BLaER1 treated with 17β-estradiol and CSF1 and Interleukin-3, amounts not matched to agents 10 nM and 100 nM (cell line): ENCODE data around the gene LRRC55.

ENCODE experiments used
- H3K27ac ChIP-seq, 11 experiments: shearing (Covaris generic); formaldehyde crosslinking; 2 replicates each; pipeline ENCODE4 v1.8.1; 2022
- H3K27me3 ChIP-seq, 11 experiments: shearing (Covaris generic); formaldehyde crosslinking; 2 replicates each; pipeline ENCODE4 v1.8.1; 2022
- H3K36me3 ChIP-seq, 11 experiments: shearing (Covaris generic); formaldehyde crosslinking; 2 replicates each; pipeline ENCODE4 v1.8.1; 2022
- H3K4me1 ChIP-seq, 10 experiments: shearing (Covaris generic); formaldehyde crosslinking; 2 replicates each; pipeline ENCODE4 v1.8.1; 2022
- H3K4me2 ChIP-seq, 11 experiments: shearing (Covaris generic); formaldehyde crosslinking; 2 replicates each; pipeline ENCODE4 v1.8.1; 2022
- H3K4me3 ChIP-seq, 10 experiments: shearing (Covaris generic); formaldehyde crosslinking; 2 replicates each; pipeline ENCODE4 v1.8.1; 2022
- H3K9ac ChIP-seq, 11 experiments: shearing (Covaris generic); formaldehyde crosslinking; 2 replicates each; pipeline ENCODE4 v1.8.1; 2022
- H3K9me3 ChIP-seq, 11 experiments: shearing (Covaris generic); formaldehyde crosslinking; replicated peaks in 1 of 11; 2 replicates each; pipeline ENCODE4 v1.8.1; 2022
- H4K20me1 ChIP-seq, 11 experiments: shearing (Covaris generic); formaldehyde crosslinking; 2 replicates each; pipeline ENCODE4 v1.8.1; 2022
- Cebpa-rat ChIP-seq, 11 experiments: shearing (Covaris generic); IDR thresholded peaks; 2 replicates each; pipeline ENCODE4 v1.8.1; 2022

Gene LRRC55

GRCh38 chr11:57181678-57182305 lies at the start of gene LRRC55:
Gene LRRC55, plus strand, starts transcription at chr11:57181953. Its CDS starts 70 bp downstream, at chr11:57182023.
- H3K9ac ChIP-seq = no peak within 1 kb of the TSS
- peak within 1 kb of the TSS in 2 of 11 experiments; percentile 5 to 7; a peak in 2 of 22 replicates for H3K4me2 ChIP-seq
- H3K36me3 ChIP-seq = no peaks in the 10 kb centered on the region
- peaks cover 0 to 5% (median 0%) of the 10 kb centered on the region in 11 experiments; a peak in 1 of 22 replicates for H3K9me3 ChIP-seq
- H3K4me1 ChIP-seq = peaks cover 0 to 12% (median 7%) of the 10 kb centered on the region in 10 experiments; a peak in 16 of 20 replicates
- H3K27me3 ChIP-seq = peaks cover 0 to 68% (median 0%) of the 10 kb centered on the region in 11 experiments; a peak in 7 of 22 replicates
- no peak for TF ChIP-seq Cebpa-rat (IDR thresholded peaks at IDR 0.05)
- no peaks in the 10 kb centered on the region; a peak in 1 of 22 replicates for H4K20me1 ChIP-seq
- no peak within 1 kb of the TSS for H3K4me3 ChIP-seq
- H3K27ac ChIP-seq = no peak within 1 kb of the TSS

- no peak for TF ChIP-seq Cebpa-rat (IDR thresholded peaks at IDR 0.05)
- Histone ChIP-seq H3K36me3 (no peaks in the 10 kb centered on the region), H4K20me1 (peaks cover 0 to 8% (median 0%) of the 10 kb centered on the region in 11 experiments; a peak in 1 of 22 replicates), H3K9me3 (peaks cover 0 to 5% (median 0%) of the 10 kb centered on the region in 11 experiments; a peak in 1 of 22 replicates), H3K4me1 (no peaks in the 10 kb centered on the region), H3K9ac (no peak overlapping the region), H3K4me2 (no peak overlapping the region), H3K27ac (no peak overlapping the region), H3K4me3 (no peak overlapping the region), H3K27me3 (peaks cover 0 to 93% (median 0%) of the 10 kb centered on the region in 11 experiments; a peak in 7 of 22 replicates)
These were observed 48.3 kb upstream of the LRRC55 start for GRCh38 chr11:57133366-57134038.

DNA sequence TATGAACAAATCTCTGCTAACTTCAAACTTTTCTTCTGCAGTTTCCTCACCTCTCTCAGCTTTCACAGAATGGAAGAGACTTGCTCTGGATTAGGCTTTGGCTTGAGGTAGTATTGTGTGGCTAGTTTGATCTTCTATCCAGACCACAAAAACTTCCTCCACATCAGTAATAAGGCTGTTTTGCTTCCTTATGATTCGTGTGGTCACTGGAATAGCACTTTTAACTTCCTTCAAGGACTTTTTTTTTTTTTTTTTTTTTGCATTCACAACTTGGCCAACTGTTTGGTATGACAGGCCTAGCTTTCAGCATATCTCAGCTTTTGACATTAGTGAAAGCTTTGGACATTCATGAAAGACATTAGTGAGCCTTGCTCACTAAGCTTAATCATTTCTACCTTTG lies 47.5 kb upstream of the LRRC55 start:
- Histone ChIP-seq H3K4me2 (no peak overlapping the region), H3K27me3 (peaks cover 0 to 92% (median 0%) of the 10 kb centered on the region in 11 experiments; a peak in 7 of 22 replicates), H3K4me1 (no peaks in the 10 kb centered on the region), H3K9ac (no peak overlapping the region), H4K20me1 (peaks cover 0 to 8% (median 0%) of the 10 kb centered on the region in 11 experiments; a peak in 1 of 22 replicates), H3K27ac (no peak overlapping the region), H3K36me3 (no peaks in the 10 kb centered on the region), H3K9me3 (peaks cover 0 to 8% (median 0%) of the 10 kb centered on the region in 11 experiments; a peak in 1 of 22 replicates), H3K4me3 (no peak overlapping the region)
- no peak for TF ChIP-seq Cebpa-rat (IDR thresholded peaks at IDR 0.05)

GRCh38 chr11:57135020-57135751 lies 46.6 kb upstream of the LRRC55 start:
- no peak overlapping the region for H3K9ac ChIP-seq
- no peak overlapping the region for H3K27ac ChIP-seq
- H3K4me3 ChIP-seq = no peak overlapping the region
- no peak overlapping the region for H3K4me2 ChIP-seq
- no peaks in the 10 kb centered on the region for H3K4me1 ChIP-seq
- peaks cover 0 to 8% (median 0%) of the 10 kb centered on the region in 11 experiments; a peak in 1 of 22 replicates for H3K9me3 ChIP-seq
- H3K36me3 ChIP-seq = no peaks in the 10 kb centered on the region
- H4K20me1 ChIP-seq = peaks cover 0 to 8% (median 0%) of the 10 kb centered on the region in 11 experiments; a peak in 1 of 22 replicates
- H3K27me3 ChIP-seq = peaks cover 0 to 90% (median 0%) of the 10 kb centered on the region in 11 experiments; a peak in 7 of 22 replicates
- 0 out of 22 replicates have a peak, but pooled peaks of 1 of the 11 experiments have one; percentile 9 for TF ChIP-seq Cebpa-rat (IDR thresholded peaks at IDR 0.05)

DNA sequence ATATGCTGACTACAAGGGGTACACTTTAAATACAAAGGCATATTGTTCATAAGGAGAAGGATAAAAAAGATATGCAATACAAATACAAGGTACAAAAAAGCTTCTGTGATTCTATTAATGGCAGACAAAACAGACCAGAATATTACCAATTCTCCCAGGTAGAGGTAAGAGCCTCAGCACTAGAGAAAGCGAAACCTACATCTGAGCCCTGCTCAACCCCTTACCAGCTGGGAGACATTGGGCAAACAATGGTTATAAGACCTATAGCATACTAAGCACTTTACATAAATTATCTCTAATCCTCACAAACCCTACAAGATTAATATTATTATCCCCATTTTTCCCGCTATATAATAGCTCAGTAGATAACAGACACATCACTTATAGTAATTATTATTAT lies 41.2 kb upstream of the LRRC55 start:
- no peaks in the 10 kb centered on the region; a peak in 1 of 22 replicates for H4K20me1 ChIP-seq
- H3K27me3 ChIP-seq = peaks cover 0 to 90% (median 0%) of the 10 kb centered on the region in 11 experiments; a peak in 7 of 22 replicates
- no peak overlapping the region for H3K27ac ChIP-seq
- no peaks in the 10 kb centered on the region for H3K4me1 ChIP-seq
- H3K9me3 ChIP-seq = peaks cover 0 to 8% (median 0%) of the 10 kb centered on the region in 11 experiments; a peak in 1 of 22 replicates
- no peak for TF ChIP-seq Cebpa-rat (IDR thresholded peaks at IDR 0.05)
- no peak overlapping the region for H3K9ac ChIP-seq
- H3K4me2 ChIP-seq = no peak overlapping the region
- no peak overlapping the region for H3K4me3 ChIP-seq
- H3K36me3 ChIP-seq = no peaks in the 10 kb centered on the region

DNA sequence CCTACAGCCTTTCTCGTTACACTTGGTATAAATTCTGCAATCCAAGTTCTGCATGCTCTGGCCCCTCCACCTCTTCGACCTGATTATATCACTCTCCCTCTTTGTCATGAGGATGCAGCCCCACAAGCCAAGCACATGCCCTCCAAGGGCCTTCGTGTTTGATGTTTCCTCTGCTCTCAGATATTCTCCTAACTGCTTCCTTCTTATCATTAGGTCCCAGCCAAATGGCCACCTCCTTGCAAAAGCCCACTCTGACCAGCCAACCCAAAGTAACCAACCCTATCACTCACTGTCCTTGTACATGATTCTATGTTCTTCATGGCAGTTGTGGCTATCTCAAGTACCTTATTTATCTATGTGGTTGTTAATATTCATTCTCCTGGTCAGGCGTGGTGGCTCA lies 38.3 kb upstream of the LRRC55 start:
- peaks cover 0 to 3% (median 0%) of the 10 kb centered on the region in 11 experiments; a peak in 1 of 22 replicates for H3K9me3 ChIP-seq
- no peak overlapping the region for H3K9ac ChIP-seq
- no peak overlapping the region for H3K4me3 ChIP-seq
- H3K27me3 ChIP-seq = peaks cover 0 to 92% (median 0%) of the 10 kb centered on the region in 11 experiments; a peak in 6 of 22 replicates
- no peaks in the 10 kb centered on the region; a peak in 1 of 22 replicates for H4K20me1 ChIP-seq
- no peaks in the 10 kb centered on the region for H3K36me3 ChIP-seq
- TF ChIP-seq Cebpa-rat (IDR thresholded peaks at IDR 0.05) = no peak
- no peaks in the 10 kb centered on the region for H3K4me1 ChIP-seq
- H3K27ac ChIP-seq = no peak overlapping the region
- H3K4me2 ChIP-seq = no peak overlapping the region

- Histone ChIP-seq H4K20me1 (no peaks in the 10 kb centered on the region; a peak in 1 of 22 replicates), H3K4me1 (no peaks in the 10 kb centered on the region), H3K36me3 (no peaks in the 10 kb centered on the region), H3K27me3 (peaks cover 0 to 93% (median 0%) of the 10 kb centered on the region in 11 experiments; a peak in 6 of 22 replicates), H3K4me2 (no peak overlapping the region), H3K9me3 (no peaks in the 10 kb centered on the region), H3K27ac (no peak overlapping the region), H3K9ac (no peak overlapping the region), H3K4me3 (no peak overlapping the region)
- no peak for TF ChIP-seq Cebpa-rat (IDR thresholded peaks at IDR 0.05)
These were observed 37.7 kb upstream of the LRRC55 start for GRCh38 chr11:57144075-57144474.

DNA sequence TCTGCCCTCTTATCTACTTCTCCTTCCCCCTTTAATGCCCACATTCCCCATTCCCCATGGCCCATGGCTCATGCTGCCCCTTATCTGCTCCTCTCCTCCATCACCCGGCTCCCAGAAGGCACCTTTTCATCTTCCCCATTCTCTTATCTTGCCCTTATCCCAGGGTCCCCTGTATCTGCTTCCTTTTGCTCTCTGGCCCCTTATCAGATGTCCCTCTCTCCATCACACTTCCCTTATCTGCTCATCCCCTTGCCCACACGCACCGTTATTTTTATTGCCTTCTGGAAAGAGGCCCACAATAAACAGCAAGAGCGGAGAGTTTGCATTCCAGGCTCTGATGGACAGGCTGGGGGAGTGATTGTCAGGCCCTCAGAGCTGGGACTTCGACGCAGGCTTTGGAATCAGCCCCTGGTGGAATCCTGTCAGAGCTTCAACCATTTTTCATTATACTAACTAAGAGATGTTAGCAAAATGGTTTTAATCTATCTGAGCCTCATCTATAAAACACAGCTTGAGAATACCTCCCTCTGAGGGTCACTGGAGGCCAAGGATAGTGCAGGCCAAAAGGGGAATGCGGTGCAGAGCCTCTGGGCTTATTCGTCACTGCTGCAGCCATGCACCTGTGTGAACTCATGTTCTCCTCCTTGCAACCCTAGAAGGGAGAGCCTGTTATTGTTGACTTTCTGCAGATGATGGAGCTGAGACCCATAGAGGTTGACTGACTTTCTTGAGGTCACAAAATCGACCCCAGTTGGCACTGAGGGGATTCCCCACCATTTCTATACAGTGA lies 37.0 kb upstream of the LRRC55 start:
- H4K20me1 ChIP-seq = no peaks in the 10 kb centered on the region; a peak in 1 of 22 replicates
- no peak for TF ChIP-seq Cebpa-rat (IDR thresholded peaks at IDR 0.05)

More for the DNA sequence above, 37.0 kb upstream of the LRRC55 start:
- H3K4me1 ChIP-seq = no peaks in the 10 kb centered on the region
- H3K9ac ChIP-seq = no peak overlapping the region
- peaks cover 0 to 93% (median 0%) of the 10 kb centered on the region in 11 experiments; a peak in 6 of 22 replicates for H3K27me3 ChIP-seq
- H3K9me3 ChIP-seq = no peaks in the 10 kb centered on the region
- no peak overlapping the region for H3K4me2 ChIP-seq
- H3K4me3 ChIP-seq = no peak overlapping the region
- H3K27ac ChIP-seq = no peak overlapping the region
- H3K36me3 ChIP-seq = no peaks in the 10 kb centered on the region
